Measurements from ENCODE around the gene COQ8B.

The COQ8B gene

DNA sequence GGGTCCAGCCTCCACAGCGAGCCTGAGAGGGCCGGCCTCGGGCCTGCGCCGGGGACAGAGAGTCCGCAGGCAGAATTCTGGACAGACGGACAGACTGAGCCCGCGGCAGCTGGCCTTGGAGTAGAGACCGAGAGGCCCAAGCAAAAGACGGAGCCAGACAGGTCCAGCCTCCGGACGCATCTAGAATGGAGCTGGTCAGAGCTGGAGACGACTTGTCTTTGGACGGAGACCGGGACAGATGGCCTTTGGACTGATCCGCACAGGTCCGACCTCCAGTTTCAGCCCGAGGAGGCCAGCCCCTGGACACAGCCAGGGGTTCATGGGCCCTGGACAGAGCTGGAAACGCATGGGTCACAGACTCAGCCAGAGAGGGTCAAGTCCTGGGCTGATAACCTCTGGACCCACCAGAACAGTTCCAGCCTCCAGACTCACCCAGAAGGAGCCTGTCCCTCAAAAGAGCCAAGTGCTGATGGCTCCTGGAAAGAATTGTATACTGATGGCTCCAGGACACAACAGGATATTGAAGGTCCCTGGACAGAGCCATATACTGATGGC, 716 bp upstream of the COQ8B start:
- peak overlapping the region; percentile 61 to 92 for H3K4me3 ChIP-seq (replicated peaks in 1 of 2; ENCODE audit: low read depth in 2 of 2, low read length in 2 of 2)
- no peak for DNase-seq (ENCODE audit: low read depth in 2 of 2)
- TF ChIP-seq, protein P1, sequence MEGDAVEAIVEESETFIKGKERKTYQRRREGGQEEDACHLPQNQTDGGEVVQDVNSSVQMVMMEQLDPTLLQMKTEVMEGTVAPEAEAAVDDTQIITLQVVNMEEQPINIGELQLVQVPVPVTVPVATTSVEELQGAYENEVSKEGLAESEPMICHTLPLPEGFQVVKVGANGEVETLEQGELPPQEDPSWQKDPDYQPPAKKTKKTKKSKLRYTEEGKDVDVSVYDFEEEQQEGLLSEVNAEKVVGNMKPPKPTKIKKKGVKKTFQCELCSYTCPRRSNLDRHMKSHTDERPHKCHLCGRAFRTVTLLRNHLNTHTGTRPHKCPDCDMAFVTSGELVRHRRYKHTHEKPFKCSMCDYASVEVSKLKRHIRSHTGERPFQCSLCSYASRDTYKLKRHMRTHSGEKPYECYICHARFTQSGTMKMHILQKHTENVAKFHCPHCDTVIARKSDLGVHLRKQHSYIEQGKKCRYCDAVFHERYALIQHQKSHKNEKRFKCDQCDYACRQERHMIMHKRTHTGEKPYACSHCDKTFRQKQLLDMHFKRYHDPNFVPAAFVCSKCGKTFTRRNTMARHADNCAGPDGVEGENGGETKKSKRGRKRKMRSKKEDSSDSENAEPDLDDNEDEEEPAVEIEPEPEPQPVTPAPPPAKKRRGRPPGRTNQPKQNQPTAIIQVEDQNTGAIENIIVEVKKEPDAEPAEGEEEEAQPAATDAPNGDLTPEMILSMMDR (IDR thresholded peaks at IDR 0.05; ENCODE audit: low read depth, low read length) = no peak

DNA sequence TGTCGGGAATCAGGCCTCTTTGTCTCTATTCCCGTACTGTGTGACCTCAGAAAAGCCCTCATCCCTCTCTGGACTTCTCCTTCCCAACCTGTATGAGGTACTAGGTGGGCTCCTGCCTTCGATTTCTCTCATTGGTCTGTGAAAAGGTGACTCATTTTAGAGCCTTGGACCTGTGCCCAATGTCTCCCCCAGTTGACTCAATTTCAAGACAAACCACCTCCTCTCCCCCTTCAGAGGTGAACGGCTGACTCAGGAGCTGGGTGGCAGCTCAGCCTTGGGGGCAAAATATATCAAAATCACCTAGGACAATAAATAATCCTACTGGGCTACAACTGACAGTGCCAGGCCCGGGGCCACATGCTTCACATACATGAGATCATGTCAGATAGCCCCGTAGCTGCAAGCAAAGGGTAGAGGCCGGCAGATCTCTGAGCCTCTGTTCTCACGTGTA, 630 bp downstream of the COQ8B start:
- TF ChIP-seq, protein P1 (IDR thresholded peaks at IDR 0.05; ENCODE audit: low read depth, low read length) = no peak
- DNase-seq (ENCODE audit: low read depth in 2 of 2) = peak in 1 of 2 donors; percentile 98

DNA sequence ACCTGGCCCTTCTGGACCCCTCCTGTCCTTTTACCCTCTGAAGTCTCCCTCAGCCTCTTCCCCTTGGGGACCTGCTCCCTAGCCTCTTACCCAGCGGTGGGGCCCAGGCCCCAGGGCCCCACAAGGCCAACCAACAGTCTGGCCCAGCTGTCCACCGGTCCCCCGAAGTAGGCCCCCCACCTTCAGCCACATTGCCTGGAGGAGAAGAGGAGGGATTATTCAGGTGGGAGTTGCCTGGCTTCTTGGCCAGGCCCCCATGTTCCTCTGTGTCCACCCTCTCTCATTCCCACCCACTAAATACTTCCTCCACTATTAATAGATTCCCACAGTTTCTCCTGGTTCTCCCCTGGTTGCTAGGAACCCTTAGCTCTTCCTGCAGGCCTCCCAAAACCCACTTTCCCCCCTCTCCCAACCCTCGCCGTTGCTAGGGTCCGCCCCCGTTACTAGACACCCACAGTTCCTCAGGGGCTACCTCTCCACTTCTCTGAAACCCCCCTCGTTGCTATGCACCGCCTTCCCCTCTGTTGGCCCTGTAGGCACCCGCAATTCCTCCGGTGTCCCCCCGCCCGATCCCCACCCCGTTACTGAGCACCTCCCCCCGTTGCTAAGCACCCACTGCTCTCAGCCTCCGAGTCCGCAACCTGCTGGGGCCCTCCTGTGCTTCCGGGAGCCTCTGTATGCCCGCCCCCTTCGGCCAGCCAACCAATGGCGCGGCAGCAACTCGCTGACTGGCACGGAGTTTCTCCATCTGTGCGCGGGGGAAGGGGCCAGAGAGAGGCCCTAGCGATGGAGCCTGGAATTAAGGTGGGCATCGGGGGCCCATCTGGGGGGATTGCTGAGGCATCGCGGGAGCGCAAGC, 2.0 kb downstream of the COQ8B start:
- peak overlapping the region; percentile 47 to 92 for H3K4me3 ChIP-seq (replicated peaks in 1 of 2; ENCODE audit: low read depth in 2 of 2, low read length in 2 of 2)
- DNase-seq (ENCODE audit: low read depth in 2 of 2) = peak; percentile 91 to 97
- TF ChIP-seq, protein P1 (IDR thresholded peaks at IDR 0.05; ENCODE audit: low read depth, low read length) = no peak

More for the DNA sequence above, 630 bp downstream of the COQ8B start:
- H3K4me3 ChIP-seq (replicated peaks in 1 of 2; ENCODE audit: low read depth in 2 of 2, low read length in 2 of 2) = peak overlapping the region; percentile 61 to 92

DNA sequence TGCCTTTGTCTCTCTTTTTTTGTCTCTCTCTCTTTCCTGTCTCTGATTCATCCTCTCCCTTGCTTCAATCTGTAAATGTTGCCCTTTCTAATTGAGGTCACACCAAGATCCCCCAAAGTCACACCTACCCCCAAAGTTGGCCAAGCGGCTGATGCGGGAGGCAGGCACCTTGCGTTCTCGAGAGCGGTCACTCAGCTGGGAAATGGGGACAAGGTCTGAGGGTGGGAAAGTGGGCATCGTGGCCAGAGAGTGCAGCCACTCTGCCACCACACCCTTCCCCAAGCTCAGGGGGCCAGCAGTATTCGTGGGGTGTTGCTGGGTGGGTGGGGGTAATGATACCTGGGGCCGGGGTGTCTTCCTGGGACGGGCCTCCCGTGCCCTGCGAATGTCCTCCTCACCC, 2.7 kb downstream of the COQ8B start:
- H3K4me3 ChIP-seq (replicated peaks in 1 of 2; ENCODE audit: low read depth in 2 of 2, low read length in 2 of 2) = peak overlapping the region in 1 of 2 donors; percentile 47
- TF ChIP-seq, protein P1 (IDR thresholded peaks at IDR 0.05; ENCODE audit: low read depth, low read length) = no peak
- DNase-seq (ENCODE audit: low read depth in 2 of 2) = no peak

DNA sequence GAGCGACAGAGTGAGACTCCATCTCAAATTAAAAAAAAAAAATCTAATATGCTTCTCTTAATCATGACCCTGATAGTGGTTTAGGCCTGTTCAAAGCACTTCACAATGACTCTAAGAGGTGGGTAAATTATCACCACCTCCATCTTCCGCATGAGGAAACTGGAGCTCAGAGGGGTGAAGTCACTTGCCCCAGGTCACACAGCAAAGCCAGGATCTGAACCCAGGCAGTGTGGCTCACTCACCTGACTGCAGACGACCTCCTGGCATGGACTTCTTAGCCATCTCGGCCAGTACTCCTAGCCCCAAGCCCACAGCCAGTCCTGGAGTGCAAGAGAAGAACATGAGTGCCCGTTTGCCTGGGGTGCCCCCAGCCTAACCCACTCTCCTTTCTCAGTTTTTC, 6.9 kb downstream of the COQ8B start:
- TF ChIP-seq, protein P1 (IDR thresholded peaks at IDR 0.05; ENCODE audit: low read depth, low read length) = no peak
- DNase-seq (ENCODE audit: low read depth in 2 of 2) = no peak
- H3K4me3 ChIP-seq (replicated peaks in 1 of 2; ENCODE audit: low read depth in 2 of 2, low read length in 2 of 2) = no peak overlapping the region

DNA sequence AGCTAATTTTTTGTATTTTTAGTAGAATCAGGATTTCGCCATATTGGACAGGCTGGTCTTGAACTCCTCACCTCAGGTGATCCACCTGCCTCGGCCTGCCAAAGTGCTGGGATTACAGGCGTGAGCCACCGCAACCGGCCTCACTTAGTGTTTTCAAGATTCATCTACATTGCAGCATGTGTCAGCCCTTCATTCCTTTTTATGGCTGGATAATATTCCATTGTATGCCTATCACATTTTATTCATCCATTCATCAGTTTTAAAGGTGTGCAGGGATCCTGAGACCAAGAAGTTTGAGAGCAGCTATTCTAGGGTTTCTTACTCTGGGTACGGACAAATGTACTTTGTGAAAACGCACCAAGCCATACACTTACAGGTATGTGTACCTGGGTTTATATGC, 9.1 kb downstream of the COQ8B start:
- TF ChIP-seq, protein P1 (IDR thresholded peaks at IDR 0.05; ENCODE audit: low read depth, low read length) = no peak
- DNase-seq (ENCODE audit: low read depth in 2 of 2) = no peak
- no peak overlapping the region for H3K4me3 ChIP-seq (replicated peaks in 1 of 2; ENCODE audit: low read depth in 2 of 2, low read length in 2 of 2)

Measured in cardiac fibroblast (primary cell).